GM20000 (cell line): Measurements from ENCODE around the gene PIN1.
A peak's percentile ranks its signal among the peaks of the same experiment; 100 is the strongest.

Experiments used
- DNase-seq: peaks from one replicate; pipeline ENCODE4 v3.0.0; 2012; ENCODE audit warnings: low spot score
- CTCF ChIP-seq: IDR thresholded peaks from 2 replicates; pipeline ENCODE4 v1.5.1; 2012; ENCODE audit warnings: mild to moderate bottlenecking, control low read depth; ENCODE audit errors: extremely low read depth, missing control alignments

The PIN1 gene

GRCh38 chr19:9791552-9792205, 43.4 kb upstream of the PIN1 start:
- peak; percentile 88 for DNase-seq
- TF ChIP-seq CTCF = no peak

- DNase-seq = peak; percentile 87
Observed at GRCh38 chr19:9792206-9793070, 42.7 kb upstream of the PIN1 start.

GRCh38 chr19:9793071-9793591, 42.0 kb upstream of the PIN1 start:
- no peak for DNase-seq
- no peak for TF ChIP-seq CTCF

More at GRCh38 chr19:9792206-9793070, 42.7 kb upstream of the PIN1 start:
- TF ChIP-seq CTCF = no peak

- peak; percentile 75 for DNase-seq
- TF ChIP-seq CTCF = peak; percentile 85
Observed at GRCh38 chr19:9796113-9796773, 38.9 kb upstream of the PIN1 start.

- TF ChIP-seq CTCF = no peak
- no peak for DNase-seq
Observed at GRCh38 chr19:9797871-9798270, 37.2 kb upstream of the PIN1 start.

- DNase-seq = no peak
- TF ChIP-seq CTCF = no peak
Observed at GRCh38 chr19:9799162-9799561, 36.0 kb upstream of the PIN1 start.
